ENCODE measurements around the gene SNED1. TPM values are rescaled to one million over a fixed set of nuclear protein-coding genes. Genes with fewer than 3 reads are reported as not detected.

SNED1 gene
- total and polyA plus RNA-seq, 9 of the 15 experiments (the other 6 are each of a cell fraction or from before 2014, with no cell fraction given): 0.03 to 0.07 (median 0.05) TPM; not detected in 5

GRCh38 chr2:241037498-241037897 lies 39.1 kb downstream of the SNED1 start:
- Histone ChIP-seq H3K4me1 (replicated peaks in 1 of 2; ENCODE audit: control insufficient read depth in 2 of 2, insufficient read depth in 2 of 2, low read length in 2 of 2) (peaks cover 0 to 25% of the 10 kb centered on the region in 2 experiments; a peak in 2 of 5 replicates), H3K4me3 (no peak overlapping the region), H3K9me1 (ENCODE audit: control insufficient read depth, insufficient read depth, low read length) (no peaks in the 10 kb centered on the region), H2AFZ (ENCODE audit: low read depth, low read length) (no peak overlapping the region), H3K9ac (ENCODE audit: insufficient read depth in 1 of 2, low read depth in 2 of 2, low read length in 2 of 2) (no peak overlapping the region), H3K27ac (ENCODE audit: extremely low read depth, low read depth, low read length) (no peak overlapping the region), H4K20me1 (replicated peaks; ENCODE audit: control insufficient read depth, insufficient read depth, low read length) (no peaks in the 10 kb centered on the region; the same call in 1 of the 2 replicates), H3K79me2 (ENCODE audit: control insufficient read depth, insufficient read depth, low read length) (no peaks in the 10 kb centered on the region), H3K36me3 (ENCODE audit: control insufficient read depth, insufficient read depth, low read length) (no peaks in the 10 kb centered on the region), H3K27me3 (ENCODE audit: control insufficient read depth in 2 of 2, insufficient read depth in 2 of 2, low read length in 2 of 2) (peaks cover 0 to 47% of the 10 kb centered on the region in 2 experiments; a peak in 2 of 5 replicates), H3K9me3 (replicated peaks; ENCODE audit: control insufficient read depth, insufficient read depth, low read depth, low read length) (no peaks in the 10 kb centered on the region), H3K4me2 (ENCODE audit: insufficient read depth, low read length) (no peak overlapping the region)
- intact Hi-C loops (cut with micrococcal nuclease): no loop called here
- no peak for FAIRE-seq
- WGBS (ENCODE audit: insufficient coverage, low coverage, missing lambda C conversion rate): 0% methylated on average over 2 of the region's 9 CpGs
- in situ Hi-C loops (cut with MboI): no loop called here
- BruUV-seq (replicated peaks): no TSS peak
- POLR2A ChIA-PET: interaction anchor here (1.5 kb wide), 1 partner anchor 10 kb away, joined by 4 read pairs; no protein-coding TSS in a partner anchor
- CTCF ChIA-PET (ENCODE audit: low intra/inter-chr PET ratio): no interaction called here
- no peak for ATAC-seq
- no peak for DNase-seq (ENCODE audit: extremely low read depth in 1 of 4, low spot score in 3 of 4)
- TF ChIP-seq SMARCA5 (IDR thresholded peaks at IDR 0.05) (no peak), MTA2 (IDR thresholded peaks at IDR 0.05; ENCODE audit: low read depth) (no peak), RBM39 (optimal IDR thresholded peaks at IDR 0.05; ENCODE audit: low read depth, low read length) (no peak), SIN3A (IDR thresholded peaks at IDR 0.05; ENCODE audit: borderline replicate concordance in 2 of 2, control insufficient read depth in 1 of 2, low read depth in 2 of 2, low read length in 2 of 2) (no peak), TFAP4 (CRISPR knock-in tag; IDR thresholded peaks at IDR 0.05; ENCODE audit: borderline replicate concordance) (no peak), KLF10 (CRISPR knock-in tag; IDR thresholded peaks at IDR 0.05) (no peak), RFX5 (IDR thresholded peaks at IDR 0.05; ENCODE audit: low read depth, low read length) (no peak), ETV5 (CRISPR knock-in tag; IDR thresholded peaks at IDR 0.05; ENCODE audit: low read depth) (no peak), FOS (IDR thresholded peaks at IDR 0.05; ENCODE audit: extremely low read depth, insufficient read length) (no peak), CBX2 (IDR thresholded peaks at IDR 0.05; ENCODE audit: insufficient read depth, low read length, poor library complexity, severe bottlenecking) (no peak), PML (IDR thresholded peaks at IDR 0.05; ENCODE audit: low read length) (no peak), HNRNPUL1 (IDR thresholded peaks at IDR 0.05; ENCODE audit: low read length) (no peak), ZNF561 (CRISPR knock-in tag; conservative IDR thresholded peaks at IDR 0.05) (no peak), OTX1 (CRISPR knock-in tag; IDR thresholded peaks at IDR 0.05) (no peak)
- TF ChIP-seq, protein P1, sequence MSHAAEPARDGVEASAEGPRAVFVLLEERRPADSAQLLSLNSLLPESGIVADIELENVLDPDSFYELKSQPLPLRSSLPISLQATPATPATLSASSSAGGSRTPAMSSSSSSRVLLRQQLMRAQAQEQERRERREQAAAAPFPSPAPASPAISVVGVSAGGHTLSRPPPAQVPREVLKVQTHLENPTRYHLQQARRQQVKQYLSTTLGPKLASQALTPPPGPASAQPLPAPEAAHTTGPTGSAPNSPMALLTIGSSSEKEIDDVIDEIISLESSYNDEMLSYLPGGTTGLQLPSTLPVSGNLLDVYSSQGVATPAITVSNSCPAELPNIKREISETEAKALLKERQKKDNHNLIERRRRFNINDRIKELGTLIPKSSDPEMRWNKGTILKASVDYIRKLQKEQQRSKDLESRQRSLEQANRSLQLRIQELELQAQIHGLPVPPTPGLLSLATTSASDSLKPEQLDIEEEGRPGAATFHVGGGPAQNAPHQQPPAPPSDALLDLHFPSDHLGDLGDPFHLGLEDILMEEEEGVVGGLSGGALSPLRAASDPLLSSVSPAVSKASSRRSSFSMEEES (CRISPR knock-in tag; IDR thresholded peaks at IDR 0.05): no peak
- TF ChIP-seq, protein P2, sequence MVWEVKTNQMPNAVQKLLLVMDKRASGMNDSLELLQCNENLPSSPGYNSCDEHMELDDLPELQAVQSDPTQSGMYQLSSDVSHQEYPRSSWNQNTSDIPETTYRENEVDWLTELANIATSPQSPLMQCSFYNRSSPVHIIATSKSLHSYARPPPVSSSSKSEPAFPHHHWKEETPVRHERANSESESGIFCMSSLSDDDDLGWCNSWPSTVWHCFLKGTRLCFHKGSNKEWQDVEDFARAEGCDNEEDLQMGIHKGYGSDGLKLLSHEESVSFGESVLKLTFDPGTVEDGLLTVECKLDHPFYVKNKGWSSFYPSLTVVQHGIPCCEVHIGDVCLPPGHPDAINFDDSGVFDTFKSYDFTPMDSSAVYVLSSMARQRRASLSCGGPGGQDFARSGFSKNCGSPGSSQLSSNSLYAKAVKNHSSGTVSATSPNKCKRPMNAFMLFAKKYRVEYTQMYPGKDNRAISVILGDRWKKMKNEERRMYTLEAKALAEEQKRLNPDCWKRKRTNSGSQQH (CRISPR knock-in tag; IDR thresholded peaks at IDR 0.05): no peak
- TF ChIP-seq, protein P3, sequence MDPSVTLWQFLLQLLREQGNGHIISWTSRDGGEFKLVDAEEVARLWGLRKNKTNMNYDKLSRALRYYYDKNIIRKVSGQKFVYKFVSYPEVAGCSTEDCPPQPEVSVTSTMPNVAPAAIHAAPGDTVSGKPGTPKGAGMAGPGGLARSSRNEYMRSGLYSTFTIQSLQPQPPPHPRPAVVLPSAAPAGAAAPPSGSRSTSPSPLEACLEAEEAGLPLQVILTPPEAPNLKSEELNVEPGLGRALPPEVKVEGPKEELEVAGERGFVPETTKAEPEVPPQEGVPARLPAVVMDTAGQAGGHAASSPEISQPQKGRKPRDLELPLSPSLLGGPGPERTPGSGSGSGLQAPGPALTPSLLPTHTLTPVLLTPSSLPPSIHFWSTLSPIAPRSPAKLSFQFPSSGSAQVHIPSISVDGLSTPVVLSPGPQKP (CRISPR knock-in tag; IDR thresholded peaks at IDR 0.05): no peak
- TF ChIP-seq, protein P4, sequence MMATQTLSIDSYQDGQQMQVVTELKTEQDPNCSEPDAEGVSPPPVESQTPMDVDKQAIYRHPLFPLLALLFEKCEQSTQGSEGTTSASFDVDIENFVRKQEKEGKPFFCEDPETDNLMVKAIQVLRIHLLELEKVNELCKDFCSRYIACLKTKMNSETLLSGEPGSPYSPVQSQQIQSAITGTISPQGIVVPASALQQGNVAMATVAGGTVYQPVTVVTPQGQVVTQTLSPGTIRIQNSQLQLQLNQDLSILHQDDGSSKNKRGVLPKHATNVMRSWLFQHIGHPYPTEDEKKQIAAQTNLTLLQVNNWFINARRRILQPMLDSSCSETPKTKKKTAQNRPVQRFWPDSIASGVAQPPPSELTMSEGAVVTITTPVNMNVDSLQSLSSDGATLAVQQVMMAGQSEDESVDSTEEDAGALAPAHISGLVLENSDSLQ (IDR thresholded peaks at IDR 0.05): no peak
